Spleen (tissue), 7 donors: ENCODE measurements around the gene ASPN.

Source experiments
- CTCF ChIP-seq, 11 experiments: fragments of 200-600 bp in 7 of 11; fragments of 450-650 bp in 4 of 11; sonication (generic) in 4 of 11; IDR thresholded peaks in 8 of 11; conservative IDR thresholded peaks in 3 of 11; 1 replicate in 7 of 11; 2 replicates in 4 of 11; pipeline versions ENCODE4 v1.4.0 to v1.8.0; 2016 to 2021; ENCODE audit warnings: antibody characterized with exemption in 11 of 11, inconsistent platforms in 4 of 11, mild to moderate bottlenecking in 1 of 11
- POLR2AphosphoS5 ChIP-seq, 3 donors: sonication (generic); formaldehyde crosslinking; IDR thresholded peaks; one replicate each; pipeline ENCODE4 v1.5.1; 2017; ENCODE audit warnings: antibody characterized with exemption in 3 of 3
- donor health status: DM: no; HTN: no; CAD: no; lungs with moderate emphysema.
- donor health status: DM: no; HTN: no; CAD: no.
- donor health status: DM: no; HTN: no; CAD: no.

DNA sequence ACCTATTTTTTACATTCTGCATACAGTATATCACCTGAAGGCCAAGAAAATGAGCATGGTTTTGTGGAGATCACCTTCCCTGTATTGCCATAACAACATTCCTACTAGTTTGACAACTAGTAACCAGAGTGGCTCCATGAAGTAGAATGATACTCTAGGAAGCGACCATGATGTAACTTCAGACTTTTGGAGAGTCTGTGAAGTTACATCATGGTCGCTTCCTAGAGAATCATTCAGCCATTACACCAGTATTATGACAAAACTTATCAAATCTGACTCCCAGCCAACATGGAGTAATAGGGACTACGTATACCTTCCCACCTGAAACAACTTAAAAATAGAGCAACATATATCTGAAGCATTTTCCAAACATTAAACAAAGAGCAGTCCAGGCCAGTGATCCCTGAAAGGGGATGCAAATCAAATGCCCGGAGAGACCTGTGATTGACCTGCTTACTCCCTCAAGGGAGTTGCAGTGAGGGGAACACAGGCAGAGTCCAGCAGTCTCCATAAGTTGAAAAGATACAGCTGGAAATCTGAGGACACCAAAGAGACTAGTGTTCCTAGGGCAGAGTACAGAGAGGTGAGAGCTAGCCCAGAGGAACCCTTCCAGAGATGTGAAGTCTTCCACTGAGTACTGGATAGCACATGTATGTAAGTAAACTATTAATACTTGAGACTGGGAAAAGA is 45.7 kb upstream of the ASPN start:
- TF ChIP-seq POLR2AphosphoS5 (IDR thresholded peaks at IDR 0.05) (no peak), CTCF (IDR thresholded peaks at IDR 0.05 in 8 of 11, conservative IDR thresholded peaks at IDR 0.05 in 3 of 11) (no peak)
